K562 (cell line): Measurements from ENCODE around the gene C1QTNF5. TPM values are rescaled to one million over a fixed set of nuclear protein-coding genes. Genes with fewer than 3 reads are reported as not detected.

Experiments
- BHLHE40 ChIP-seq: IDR thresholded peaks from 2 replicates; pipeline ENCODE4 v1.6.1; 2011; ENCODE audit warnings: low read length, improper control_type of control experiment
- CBX8 ChIP-seq: fragments of 200-600 bp; sonication (generic); IDR thresholded peaks from 2 replicates; pipeline ENCODE4 v1.6.1; 2012; ENCODE audit warnings: borderline replicate concordance, mixed run types, low read depth, mild to moderate bottlenecking, moderate library complexity, mixed read lengths, low read length, control low read depth, inconsistent platforms; ENCODE audit not compliant: poor library complexity, severe bottlenecking; ENCODE audit errors: extremely low read depth
- CCAR2 ChIP-seq: fragments of 200-400 bp; formaldehyde crosslinking; IDR thresholded peaks from 2 replicates; pipeline ENCODE4 v1.6.1; 2017; ENCODE audit warnings: mild to moderate bottlenecking, low read depth, low read length
- MAZ ChIP-seq, 2 experiments: fragments of 450-650 bp in 1 of 2; sonication (generic) in 1 of 2; formaldehyde crosslinking; IDR thresholded peaks in 1 of 2; conservative IDR thresholded peaks in 1 of 2; 2 replicates each; pipeline versions ENCODE4 v1.4.0 to v1.5.0; 2020; ENCODE audit warnings: mild to moderate bottlenecking in 1 of 2, missing genetic modification reagents in 1 of 2
- MNT ChIP-seq, 2 experiments: fragments of 450-650 bp; conservative IDR thresholded peaks; 2 replicates each; pipeline ENCODE4 v1.6.1; 2017; ENCODE audit warnings: mild to moderate bottlenecking in 2 of 2, moderate library complexity in 2 of 2
- ZBTB33 ChIP-seq: sonication (generic); formaldehyde crosslinking; IDR thresholded peaks from 2 replicates; pipeline ENCODE4 v1.8.1; 2023; ENCODE audit warnings: mild to moderate bottlenecking, missing genetic modification reagents
- ZBTB40 ChIP-seq, 2 experiments: fragments of 450-650 bp in 1 of 2; sonication (generic) in 1 of 2; formaldehyde crosslinking in 1 of 2; IDR thresholded peaks; 2 replicates each; pipeline versions ENCODE4 v1.7.1 to v1.9.0; 2016 to 2022; ENCODE audit warnings: inconsistent platforms in 1 of 2, mild to moderate bottlenecking in 1 of 2, missing genetic modification reagents in 1 of 2
- ZNF224 ChIP-seq: sonication (generic); formaldehyde crosslinking; IDR thresholded peaks from 2 replicates; pipeline ENCODE4 v1.8.0; 2022; ENCODE audit warnings: mild to moderate bottlenecking, missing genetic modification reagents
- ZNF445 ChIP-seq: fragments of 250-450 bp; sonication (Bioruptor Pico); IDR thresholded peaks from 2 replicates; pipeline ENCODE4 v1.4.0; 2020; ENCODE audit warnings: low read depth, mild to moderate bottlenecking, moderate library complexity
- polyA plus RNA-seq, 8 experiments: library from polyadenylated mRNA; depleted of rRNA in 4 of 8; stranded (reverse) in 5 of 8; unstranded in 3 of 8; fragments of >200 nt; fragmentation: Nextera tagmentation in 2 of 8; fragmentation: Illumina TruSeq in 1 of 8; extraction: Ambion mirVana in 2 of 8; extraction: Trizol in 1 of 8; gene quantifications; 2 replicates each; pipeline versions ENCODE4 v1.2.1 to v1.2.3, GENCODE V29; 2011 to 2014; ENCODE audit warnings: inconsistent platforms in 1 of 8, missing spikeins in 1 of 8
- total RNA-seq, 7 experiments: library from RNA; depleted of rRNA in 6 of 7; stranded (reverse); fragments of >200 nt in 6 of 7; fragmentation: Illumina TruSeq in 2 of 7; extraction: Trizol in 2 of 7; gene quantifications; 2 replicates each; pipeline versions ENCODE4 v1.2.1 to v1.2.3, GENCODE V29; 2011 to 2021; ENCODE audit warnings: low replicate concordance in 1 of 7

The C1QTNF5 gene
- total and polyA plus RNA-seq, 9 of the 15 experiments (the other 6 are each of a cell fraction or from before 2014, with no cell fraction given), result 0.07 to 0.76 (median 0.24) TPM; not detected in 1

- TF ChIP-seq ZBTB40 (IDR thresholded peaks at IDR 0.05), result no peak
- TF ChIP-seq ZBTB40 (CRISPR knock-in tag; IDR thresholded peaks at IDR 0.05), result no peak
- no peak for TF ChIP-seq BHLHE40
- peak; percentile 98 for TF ChIP-seq ZBTB33 (CRISPR knock-in tag)
- TF ChIP-seq ZNF224 (CRISPR knock-in tag), result no peak
- no peak for TF ChIP-seq ZNF445 (CRISPR knock-in tag)
- TF ChIP-seq MAZ (CRISPR knock-in tag; conservative IDR thresholded peaks at IDR 0.05 in 1 of 2, IDR thresholded peaks at IDR 0.05 in 1 of 2), result peak; percentile 89
- TF ChIP-seq MNT (conservative IDR thresholded peaks at IDR 0.05), result no peak
- no peak for TF ChIP-seq CBX8
- no peak for TF ChIP-seq CCAR2
Measured at GRCh38 chr11:119339589-119340334, 921 bp downstream of the C1QTNF5 start (continued).
